GM19328 (cell line): ENCODE measurements around the gene RPS6KA1.
"Not testable (repeated sequence)": the region's sequence is repeated elsewhere in the genome, so short reads cannot be mapped to it uniquely, and the experiment has no call there.

Source experiments
- ATAC-seq: cut with Tn5 transposase; IDR thresholded peaks from one replicate; pipeline ENCODE4 v1.9.1; 2021; ENCODE audit warnings: mild to moderate bottlenecking, moderate library complexity; ENCODE audit not compliant: unreplicated experiment

Gene RPS6KA1

GRCh38 chr1:26585471-26585870 is 55.9 kb downstream of the RPS6KA1 start:
- no peak for ATAC-seq

DNA sequence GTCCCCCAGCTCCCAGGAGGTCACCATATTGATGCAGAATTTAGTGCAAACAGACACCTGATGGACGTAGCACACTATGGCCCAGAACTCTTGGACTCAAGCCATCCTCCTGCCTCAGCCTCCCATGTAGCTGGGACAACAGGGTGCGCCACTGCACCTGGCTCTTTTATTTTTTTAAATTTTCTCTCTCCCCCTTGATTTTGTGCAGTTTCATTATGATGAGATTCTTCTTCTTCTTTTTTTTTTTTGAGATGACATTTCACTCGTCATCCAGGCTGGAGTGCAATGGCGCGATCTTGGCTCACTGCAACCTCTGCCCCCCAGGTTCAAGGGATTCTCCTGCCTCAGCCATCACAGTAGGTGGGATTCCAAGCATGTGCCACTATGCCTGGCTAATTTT is 63.8 kb downstream of the RPS6KA1 start:
- no peak for ATAC-seq

- not testable (repeated sequence) for ATAC-seq
Measured at GRCh38 chr1:26594593-26594992, 65.0 kb downstream of the RPS6KA1 start.

- ATAC-seq = no peak
Measured at GRCh38 chr1:26597629-26598039, 68.1 kb downstream of the RPS6KA1 start.

GRCh38 chr1:26598890-26599289 is 69.3 kb downstream of the RPS6KA1 start:
- no peak for ATAC-seq

- no peak for ATAC-seq
Measured at GRCh38 chr1:26602378-26602959, 72.9 kb downstream of the RPS6KA1 start.

DNA sequence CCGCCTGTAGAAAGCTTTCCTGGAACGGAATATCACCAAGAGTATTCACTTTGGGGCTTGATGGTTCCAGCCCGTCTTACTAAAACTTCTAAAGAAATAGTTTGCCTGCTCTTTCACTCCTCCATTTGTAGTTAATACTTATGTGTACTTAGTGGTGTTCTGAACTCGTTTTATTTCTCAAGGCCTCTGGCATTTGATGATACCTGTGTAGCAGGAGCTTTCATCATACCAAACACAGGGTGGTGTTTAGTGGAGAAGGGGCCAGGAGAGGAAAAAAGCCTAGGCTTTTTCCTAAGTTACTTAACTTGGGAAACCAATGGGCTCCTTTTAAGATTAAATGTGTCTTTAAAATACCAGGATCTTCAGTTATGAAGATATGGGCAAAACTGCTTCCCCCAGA is 74.3 kb downstream of the RPS6KA1 start:
- ATAC-seq = no peak

GRCh38 chr1:26607186-26607585 is 77.6 kb downstream of the RPS6KA1 start:
- no peak for ATAC-seq

GRCh38 chr1:26608895-26609294 is 79.3 kb downstream of the RPS6KA1 start:
- ATAC-seq = no peak

DNA sequence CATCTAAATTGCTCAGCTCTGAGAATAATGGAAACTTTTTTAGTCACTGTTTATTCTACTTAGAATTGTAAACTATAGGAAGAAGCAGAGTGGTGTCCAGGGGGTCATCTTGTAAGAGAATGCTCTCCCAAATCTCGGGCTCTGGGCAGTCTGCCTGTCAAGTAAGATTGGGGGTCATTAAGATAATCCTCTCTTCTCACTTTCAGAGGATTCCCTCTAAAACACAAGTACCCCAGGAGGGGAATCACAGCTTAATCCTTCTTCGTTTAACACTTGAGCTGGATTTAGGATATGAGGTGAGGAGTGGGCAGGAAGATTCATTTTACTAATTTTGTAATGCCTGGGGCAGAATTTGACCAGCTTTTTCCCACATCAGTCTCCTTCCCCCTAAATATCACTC is 81.2 kb downstream of the RPS6KA1 start:
- no peak for ATAC-seq

DNA sequence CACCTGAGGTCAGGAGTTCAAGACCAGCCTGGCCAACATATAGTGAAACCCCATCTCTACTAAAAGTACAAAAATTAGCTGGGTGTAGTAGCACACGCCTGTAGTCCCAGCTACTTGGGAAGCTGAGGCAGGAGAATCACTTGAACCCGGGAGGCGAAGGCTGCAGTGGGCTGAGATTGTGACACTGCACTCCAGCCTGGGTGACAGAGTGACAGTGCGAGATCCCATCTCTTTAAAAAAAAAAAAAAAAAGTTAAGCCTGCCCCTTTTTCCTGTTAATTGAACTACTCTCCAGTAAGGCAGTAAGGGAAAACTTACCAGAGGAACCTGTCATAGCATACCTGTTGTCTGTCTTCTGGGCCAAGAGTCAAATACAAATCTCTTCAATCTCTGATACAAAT is 83.1 kb downstream of the RPS6KA1 start:
- not testable (repeated sequence) for ATAC-seq

DNA sequence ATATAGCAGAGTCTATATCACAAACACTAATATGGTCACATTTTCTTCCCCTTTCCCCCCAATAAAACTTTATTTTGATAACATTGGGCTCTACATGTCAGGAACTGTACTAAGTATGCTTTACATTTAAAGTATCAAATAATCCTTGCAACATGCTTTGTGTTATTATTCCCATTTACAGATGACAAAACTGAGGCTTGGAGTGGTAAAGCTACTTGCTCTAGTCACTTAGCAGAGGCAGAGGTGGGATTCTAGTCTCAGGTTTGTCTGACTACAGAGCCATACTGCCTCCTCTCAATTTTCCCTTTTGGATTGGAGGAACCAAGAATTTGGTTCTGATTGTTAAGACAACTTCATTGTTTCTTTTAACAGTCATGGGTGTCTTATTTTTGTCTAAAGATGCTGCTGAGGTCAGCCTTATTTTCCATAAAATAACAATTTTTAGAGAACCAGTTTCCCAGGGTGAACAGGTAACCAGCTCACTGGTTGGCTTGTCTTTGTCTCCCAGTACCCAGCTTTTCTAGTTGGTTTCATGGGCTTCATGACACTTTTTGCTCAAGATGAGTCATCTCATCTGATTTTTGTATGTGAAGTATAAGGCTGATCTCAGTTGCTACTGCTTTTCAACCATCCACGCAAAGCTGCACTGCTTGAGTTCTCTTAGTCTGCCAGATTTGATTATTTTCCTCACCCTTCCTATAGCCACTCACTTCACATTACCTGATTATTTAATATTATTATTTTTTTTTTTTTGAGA is 85.3 kb downstream of the RPS6KA1 start:
- no peak for ATAC-seq

DNA sequence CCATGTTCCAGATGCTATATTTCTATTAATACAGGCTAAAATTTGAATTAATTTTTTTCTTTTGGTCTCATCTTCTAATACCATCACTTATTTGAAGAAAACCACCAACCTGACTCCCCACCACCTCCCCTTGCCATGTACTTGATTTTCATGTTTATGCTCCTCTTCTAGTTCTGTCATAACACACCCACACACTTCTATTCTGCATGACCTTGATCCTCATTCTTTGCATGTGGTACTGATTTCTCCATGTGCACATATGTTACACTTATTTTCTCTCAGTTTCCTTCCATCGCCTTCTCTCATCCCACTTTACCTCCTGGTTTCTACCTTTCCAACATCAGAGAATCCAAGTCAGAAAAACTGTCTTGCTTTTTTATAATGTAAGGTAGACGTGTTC is 87.3 kb downstream of the RPS6KA1 start:
- ATAC-seq = no peak

DNA sequence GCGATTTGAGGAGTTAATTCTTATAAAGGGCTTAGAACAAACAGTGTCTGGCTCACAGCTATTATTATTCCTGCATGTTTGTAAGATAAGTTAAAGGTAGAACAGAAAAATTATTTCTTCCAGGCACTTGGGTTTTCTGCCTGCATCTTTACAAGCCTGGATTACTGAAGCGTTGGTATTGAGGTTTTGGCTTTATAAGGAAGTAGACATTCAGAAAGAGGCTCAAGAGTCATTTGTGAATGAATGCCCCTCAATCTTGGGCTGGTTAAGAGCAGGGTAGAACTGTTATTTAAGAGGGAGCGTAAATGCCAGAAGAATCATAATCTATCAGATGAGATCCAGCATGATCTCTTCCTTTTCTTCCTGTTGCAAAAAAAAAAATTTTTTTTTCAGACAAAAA is 89.0 kb downstream of the RPS6KA1 start:
- ATAC-seq = no peak
